WTC11 (cell line): ENCODE results near the gene RUNX1. TPM values are rescaled to one million over a fixed set of nuclear protein-coding genes. Genes with fewer than 3 reads are reported as not detected.
A peak's percentile ranks its signal among the peaks of the same experiment; 100 is the strongest.

Source experiments
- ATAC-seq: fragments of 200-7000 bp; cut with Tn5 transposase; 2 replicates; pipeline ENCODE4 v1.10.0; 2021; ENCODE audit warnings: mild to moderate bottlenecking, moderate library complexity
- Bru-seq: library from RNA; stranded (reverse); fragments of 400-500 nt; gene quantifications from one replicate; lab custom pipeline; 2021; lab: Mats Ljungman, UMichigan
- CTCF ChIA-PET: fragments of 300-600 bp; sonication (Branson Sonifier 250); formaldehyde crosslinking; loops from one replicate; lab custom pipeline; 2021; ENCODE audit warnings: antibody characterized with exemption; lab: Charles Lee
- POLR2A ChIA-PET: fragments of 350-600 bp; sonication (Branson Sonifier 250); formaldehyde crosslinking; loops from one replicate; lab custom pipeline; 2021; ENCODE audit warnings: antibody characterized with exemption; lab: Charles Lee
- DNase-seq: peaks from one replicate; pipeline ENCODE4 v3.0.0; 2021; ENCODE audit warnings: low spot score
- H3K27ac Mint-ChIP-seq: 2 replicates; pipeline ENCODE4 v1.8.0; 2021; ENCODE audit warnings: mixed read lengths
- H3K27me3 Mint-ChIP-seq: 2 replicates; pipeline ENCODE4 v1.8.0; 2021; ENCODE audit warnings: low read depth, mild to moderate bottlenecking, moderate library complexity, mixed read lengths
- H3K36me3 Mint-ChIP-seq: 2 replicates; pipeline ENCODE4 v1.8.0; 2021; ENCODE audit warnings: mixed read lengths
- H3K4me1 Mint-ChIP-seq: 2 replicates; pipeline ENCODE4 v1.8.0; 2022; ENCODE audit warnings: mixed read lengths
- H3K4me3 Mint-ChIP-seq: 2 replicates; pipeline ENCODE4 v1.8.0; 2021; ENCODE audit warnings: mild to moderate bottlenecking, moderate library complexity, mixed read lengths
- H3K9me3 Mint-ChIP-seq: 2 replicates; pipeline ENCODE4 v1.8.0; 2021; ENCODE audit warnings: mixed read lengths
- CDX4 ChIP-seq: fragments of 250-450 bp; sonication (Bioruptor Pico); IDR thresholded peaks from 2 replicates; pipeline ENCODE4 v1.9.0; 2021; ENCODE audit warnings: moderate library complexity, mild to moderate bottlenecking, inconsistent platforms, borderline replicate concordance
- EMX1 ChIP-seq: fragments of 250-450 bp; sonication (Bioruptor Pico); IDR thresholded peaks from 2 replicates; pipeline ENCODE4 v1.8.0; 2021; ENCODE audit warnings: mild to moderate bottlenecking
- ERG ChIP-seq: fragments of 250-450 bp; sonication (Bioruptor Pico); IDR thresholded peaks from 2 replicates; pipeline ENCODE4 v1.8.0; 2021; ENCODE audit warnings: mild to moderate bottlenecking
- ETV6 ChIP-seq: sonication (generic); formaldehyde crosslinking; IDR thresholded peaks from 2 replicates; pipeline ENCODE4 v1.8.1; 2022; ENCODE audit warnings: mild to moderate bottlenecking, missing genetic modification reagents
- FOXK1 ChIP-seq: sonication (generic); formaldehyde crosslinking; IDR thresholded peaks from 2 replicates; pipeline ENCODE4 v1.8.0; 2022; ENCODE audit warnings: mild to moderate bottlenecking, moderate library complexity, missing genetic modification reagents
- GABPB1 ChIP-seq: sonication (generic); formaldehyde crosslinking; IDR thresholded peaks from 2 replicates; pipeline ENCODE4 v1.8.1; 2023; ENCODE audit warnings: mild to moderate bottlenecking, missing genetic modification reagents
- HMGA2 ChIP-seq: fragments of 250-450 bp; sonication (Bioruptor Pico); IDR thresholded peaks from 2 replicates; pipeline ENCODE4 v1.4.0; 2021; ENCODE audit warnings: mild to moderate bottlenecking, moderate library complexity
- IRF2 ChIP-seq: sonication (generic); formaldehyde crosslinking; IDR thresholded peaks from 2 replicates; pipeline ENCODE4 v1.8.0; 2022; ENCODE audit warnings: low read depth, missing genetic modification reagents, borderline replicate concordance
- KAT7 ChIP-seq: sonication (generic); formaldehyde crosslinking; IDR thresholded peaks from 2 replicates; pipeline ENCODE4 v1.8.1; 2023; ENCODE audit warnings: missing genetic modification reagents, mild to moderate bottlenecking, borderline replicate concordance
- MAX ChIP-seq: sonication (generic); formaldehyde crosslinking; IDR thresholded peaks from 2 replicates; pipeline ENCODE4 v1.8.0; 2022; ENCODE audit warnings: mild to moderate bottlenecking, missing genetic modification reagents
- MLX ChIP-seq: sonication (generic); formaldehyde crosslinking; IDR thresholded peaks from 2 replicates; pipeline ENCODE4 v1.8.1; 2023; ENCODE audit warnings: mild to moderate bottlenecking, missing genetic modification reagents, moderate library complexity
- MXD4 ChIP-seq: fragments of 250-450 bp; sonication (Bioruptor Pico); IDR thresholded peaks from 2 replicates; pipeline ENCODE4 v1.8.0; 2021; ENCODE audit warnings: mild to moderate bottlenecking, moderate library complexity, borderline replicate concordance
- NFYB ChIP-seq: sonication (generic); formaldehyde crosslinking; conservative IDR thresholded peaks from 2 replicates; pipeline ENCODE4 v1.8.0; 2022; ENCODE audit warnings: low read depth, missing genetic modification reagents
- PREB ChIP-seq: sonication (generic); formaldehyde crosslinking; IDR thresholded peaks from 2 replicates; pipeline ENCODE4 v1.8.1; 2022; ENCODE audit warnings: mild to moderate bottlenecking, missing genetic modification reagents, moderate library complexity, borderline replicate concordance
- SMAD3 ChIP-seq: sonication (generic); formaldehyde crosslinking; IDR thresholded peaks from 2 replicates; pipeline ENCODE4 v1.8.0; 2022; ENCODE audit warnings: missing genetic modification reagents, mild to moderate bottlenecking, borderline replicate concordance
- STAT6 ChIP-seq: sonication (generic); formaldehyde crosslinking; conservative IDR thresholded peaks from 2 replicates; pipeline ENCODE4 v1.8.1; 2023; ENCODE audit warnings: mild to moderate bottlenecking, low read depth, missing genetic modification reagents, moderate library complexity
- USF1 ChIP-seq: sonication (generic); formaldehyde crosslinking; IDR thresholded peaks from 2 replicates; pipeline ENCODE4 v1.8.0; 2022; ENCODE audit warnings: mild to moderate bottlenecking, missing genetic modification reagents
- ZNF232 ChIP-seq: sonication (generic); formaldehyde crosslinking; IDR thresholded peaks from 2 replicates; pipeline ENCODE4 v1.8.0; 2022; ENCODE audit warnings: mild to moderate bottlenecking, missing genetic modification reagents
- ZNF671 ChIP-seq: fragments of 250-450 bp; sonication (Bioruptor Pico); IDR thresholded peaks from 2 replicates; pipeline ENCODE4 v1.8.0; 2021; ENCODE audit warnings: mild to moderate bottlenecking
- long read RNA-seq, 3 experiments: library from RNA in 1 of 3; library from capped mRNA in 1 of 3; library from polyadenylated mRNA in 1 of 3; unstranded in 2 of 3; stranded (forward) in 1 of 3; transcript quantifications; one replicate each; pipeline ENCODE4 v2.0.0, GENCODE V29; 2021
- total RNA-seq: library from RNA; stranded (reverse); gene quantifications from 3 replicates; pipeline ENCODE4 v1.2.3, GENCODE V29; 2021
- TF ChIP-seq, protein P1 (sequence below): fragments of 250-450 bp; sonication (Bioruptor Pico); conservative IDR thresholded peaks from 2 replicates; pipeline ENCODE4 v1.9.0; 2021; ENCODE audit warnings: mild to moderate bottlenecking

The RUNX1 gene
- 1.0 to 2.2 TPM (median 1.3 TPM) in 3 replicates for total RNA-seq
- Bru-seq, nascent RNA: percentile 19 among the genes with signal in this experiment
- long read RNA-seq, experiment 1, partial matches to known transcripts: 0 of 2 reads
- long read RNA-seq, experiment 1, other reads (novel, unspliced or antisense): 2 of 2 reads
- long read RNA-seq, experiment 2: 0 reads
- long read RNA-seq, experiment 3: 0 reads

GRCh38 chr21:35048706-35049617, at the start of gene RUNX1:
RUNX1 (minus strand) TSS chr21:35049302.
- Mint-ChIP-seq H3K4me3 (no peak within 1 kb of the TSS), H3K9me3 (no peaks in the 10 kb centered on the region), H3K4me1 (peaks cover 37% of the 10 kb centered on the region), H3K27ac (no peak within 1 kb of the TSS), H3K27me3 (peaks cover 4% of the 10 kb centered on the region), H3K36me3 (no peaks in the 10 kb centered on the region)
- ATAC-seq: no peak
- TF ChIP-seq KAT7 (CRISPR knock-in tag) (no peak), ERG (CRISPR knock-in tag) (no peak), USF1 (CRISPR knock-in tag) (no peak), NFYB (CRISPR knock-in tag) (no peak), STAT6 (no peak), SMAD3 (no peak), GABPB1 (CRISPR knock-in tag) (no peak)
- ChIA-PET POLR2A (no interaction called here), CTCF (interaction anchor here (0.6 to 1.2 kb wide), 3 partner anchors 20 to 791 kb away, joined by 3 to 5 read pairs (median 5); no protein-coding TSS in a partner anchor)
- no peak for DNase-seq

- H3K4me3 Mint-ChIP-seq: no peak overlapping the region
- ATAC-seq (no peak), DNase-seq (no peak)
- no peaks in the 10 kb centered on the region for H3K36me3 Mint-ChIP-seq
- TF ChIP-seq MAX (CRISPR knock-in tag): no peak
- no peak for TF ChIP-seq IRF2 (CRISPR knock-in tag)
- H3K27me3 Mint-ChIP-seq: no peaks in the 10 kb centered on the region; the same call in 1 of the 2 replicates
- no peak overlapping the region for H3K27ac Mint-ChIP-seq
- peaks cover 17% of the 10 kb centered on the region for H3K9me3 Mint-ChIP-seq
- H3K4me1 Mint-ChIP-seq: no peaks in the 10 kb centered on the region
- POLR2A ChIA-PET: no interaction called here
- CTCF ChIA-PET: no interaction called here
These were observed 48.4 kb upstream of the RUNX1 start for GRCh38 chr21:35097525-35097924.

GRCh38 chr21:35096959-35097358, 47.9 kb upstream of the RUNX1 start:
- Mint-ChIP-seq H3K36me3 (no peaks in the 10 kb centered on the region), H3K4me3 (no peak overlapping the region), H3K4me1 (no peaks in the 10 kb centered on the region), H3K27me3 (no peaks in the 10 kb centered on the region; the same call in 1 of the 2 replicates), H3K9me3 (peaks cover 17% of the 10 kb centered on the region), H3K27ac (no peak overlapping the region)
- no peak for DNase-seq
- no peak for ATAC-seq
- ChIA-PET CTCF (interaction anchor here (1.1 kb wide), 1 partner anchor 24 kb away, joined by 3 read pairs; no protein-coding TSS in a partner anchor), POLR2A (interaction anchor here (0.6 kb wide), 1 partner anchor 480 kb away, joined by 4 read pairs; no protein-coding TSS in a partner anchor)
- TF ChIP-seq, protein P1, sequence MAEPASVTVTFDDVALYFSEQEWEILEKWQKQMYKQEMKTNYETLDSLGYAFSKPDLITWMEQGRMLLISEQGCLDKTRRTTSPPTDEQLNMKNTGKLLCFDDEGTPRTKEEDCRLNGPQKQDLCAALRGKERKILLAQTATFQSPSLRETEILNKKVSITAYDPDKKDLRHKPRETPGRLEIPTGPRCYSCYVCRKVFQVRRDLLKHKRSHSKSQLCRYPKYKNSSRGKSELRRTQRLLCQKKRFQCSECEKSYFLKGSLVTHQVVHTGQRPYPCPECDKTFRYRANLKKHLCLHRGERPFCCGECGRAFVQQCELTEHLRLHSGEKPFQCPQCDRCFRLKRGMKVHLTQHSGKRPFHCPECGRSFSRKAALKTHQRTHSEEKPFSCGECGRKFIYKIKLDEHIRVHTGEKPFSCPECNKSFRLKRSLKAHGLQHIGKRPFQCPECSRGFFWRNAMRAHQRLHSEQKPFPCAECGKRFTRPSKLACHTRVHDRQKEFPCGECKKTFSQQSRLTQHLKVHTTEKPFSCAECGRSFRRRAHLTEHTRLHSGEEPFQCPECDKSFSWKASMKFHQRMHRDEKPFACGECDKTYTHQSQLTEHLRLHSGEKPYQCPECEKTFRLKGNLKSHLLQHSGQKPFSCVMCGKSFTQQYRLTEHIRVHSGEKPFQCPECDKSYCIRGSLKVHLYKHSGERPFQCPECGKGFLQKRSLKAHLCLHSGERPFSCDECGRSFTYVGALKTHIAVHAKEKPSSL: no peak
- no peak for TF ChIP-seq NFYB (CRISPR knock-in tag)
- TF ChIP-seq PREB (CRISPR knock-in tag): no peak
- no peak for TF ChIP-seq ZNF671 (CRISPR knock-in tag)
- no peak for TF ChIP-seq MLX (CRISPR knock-in tag)
- TF ChIP-seq EMX1: no peak
- TF ChIP-seq HMGA2 (CRISPR knock-in tag): no peak
- TF ChIP-seq ETV6 (CRISPR knock-in tag): no peak
- TF ChIP-seq FOXK1 (CRISPR knock-in tag): no peak
- TF ChIP-seq MXD4 (CRISPR knock-in tag): no peak
- no peak for TF ChIP-seq CDX4
- TF ChIP-seq ZNF232 (CRISPR knock-in tag): no peak
